K562 (cell line): ENCODE data around the gene DBNDD2. TPM values are rescaled to one million over a fixed set of nuclear protein-coding genes. Genes with fewer than 3 reads are reported as not detected.

Experiments
- ARID1B ChIP-seq: fragments of 450-650 bp; IDR thresholded peaks from 2 replicates; pipeline ENCODE4 v1.6.1; 2016; ENCODE audit warnings: antibody characterized with exemption, mild to moderate bottlenecking, inconsistent platforms
- CLOCK ChIP-seq: fragments of 250-450 bp; sonication (Bioruptor Pico); IDR thresholded peaks from 2 replicates; pipeline ENCODE4 v1.4.0; 2020; ENCODE audit warnings: mild to moderate bottlenecking, moderate library complexity, borderline replicate concordance
- DLX4 ChIP-seq: fragments of 250-450 bp; sonication (Bioruptor Pico); IDR thresholded peaks from 2 replicates; pipeline ENCODE4 v1.6.1; 2021; ENCODE audit warnings: mild to moderate bottlenecking
- FOXA1 ChIP-seq: fragments of 450-650 bp; IDR thresholded peaks from 2 replicates; pipeline ENCODE4 v1.6.1; 2016; ENCODE audit warnings: mild to moderate bottlenecking, borderline replicate concordance
- FOXP4 ChIP-seq: sonication (generic); formaldehyde crosslinking; IDR thresholded peaks from 2 replicates; pipeline ENCODE4 v1.8.0; 2022; ENCODE audit warnings: mild to moderate bottlenecking, missing genetic modification reagents, borderline replicate concordance
- GABPA ChIP-seq: fragments of 200-800 bp; sonication (Bioruptor generic); conservative IDR thresholded peaks from 2 replicates; pipeline ENCODE4 v1.6.1; 2016; ENCODE audit warnings: low read depth, missing genetic modification characterization, missing compliant biosample characterization
- GATAD2B ChIP-seq: fragments of 450-650 bp; IDR thresholded peaks from 2 replicates; pipeline ENCODE4 v1.6.1; 2017; ENCODE audit warnings: mild to moderate bottlenecking, borderline replicate concordance
- IRF9 ChIP-seq: fragments of 450-650 bp; IDR thresholded peaks from 2 replicates; pipeline ENCODE4 v1.6.1; 2016; ENCODE audit warnings: missing biosample characterization, missing genetic modification characterization
- PHF8 ChIP-seq: fragments of 200-600 bp; sonication (generic); IDR thresholded peaks from 2 replicates; pipeline ENCODE4 v1.6.1; 2012; ENCODE audit warnings: mixed run types, mild to moderate bottlenecking, inconsistent platforms, low read length, moderate library complexity, borderline replicate concordance
- RBBP5 ChIP-seq: fragments of 200-600 bp; sonication (generic); IDR thresholded peaks from 2 replicates; pipeline ENCODE4 v1.6.1; 2012; ENCODE audit warnings: borderline replicate concordance, mild to moderate bottlenecking, low read length, control low read depth, inconsistent platforms; ENCODE audit not compliant: insufficient read depth, poor library complexity, severe bottlenecking
- RFX7 ChIP-seq: fragments of 250-450 bp; sonication (Bioruptor Pico); IDR thresholded peaks from 2 replicates; pipeline ENCODE4 v1.5.1; 2021; ENCODE audit warnings: mild to moderate bottlenecking
- SIRT6 ChIP-seq: IDR thresholded peaks from one replicate; pipeline ENCODE4 v1.6.1; 2012; ENCODE audit warnings: low read depth, mild to moderate bottlenecking, control low read depth, inconsistent platforms, low read length, moderate library complexity
- SLC30A9 ChIP-seq: fragments of 250-450 bp; sonication (Bioruptor Pico); IDR thresholded peaks from 2 replicates; pipeline ENCODE4 v1.8.0; 2022; ENCODE audit warnings: mild to moderate bottlenecking, moderate library complexity
- TFAM ChIP-seq: fragments of 250-450 bp; sonication (Bioruptor Pico); conservative IDR thresholded peaks from 2 replicates; pipeline ENCODE4 v1.5.0; 2021; ENCODE audit warnings: mild to moderate bottlenecking, moderate library complexity
- ZEB2 ChIP-seq: fragments of 450-650 bp; IDR thresholded peaks from 2 replicates; pipeline ENCODE4 v1.6.1; 2016
- ZKSCAN1 ChIP-seq: fragments of 150-350 bp; IDR thresholded peaks from 2 replicates; pipeline ENCODE4 v1.6.1; 2016; ENCODE audit warnings: low read depth, low read length
- ZNF121 ChIP-seq: sonication (generic); formaldehyde crosslinking; conservative IDR thresholded peaks from 2 replicates; pipeline ENCODE4 v1.8.0; 2022; ENCODE audit warnings: missing genetic modification reagents
- ZNF140 ChIP-seq: fragments of 250-450 bp; sonication (Bioruptor Pico); IDR thresholded peaks from 2 replicates; pipeline ENCODE4 v1.8.0; 2021; ENCODE audit warnings: moderate library complexity, mild to moderate bottlenecking, inconsistent platforms
- ZNF280A ChIP-seq: fragments of 450-650 bp; IDR thresholded peaks from 2 replicates; pipeline ENCODE4 v1.6.1; 2018; ENCODE audit warnings: mild to moderate bottlenecking, low read depth; ENCODE audit not compliant: partially characterized antibody
- ZNF699 ChIP-seq: fragments of 250-450 bp; sonication (Bioruptor Pico); IDR thresholded peaks from 2 replicates; pipeline ENCODE4 v1.8.0; 2021; ENCODE audit warnings: mild to moderate bottlenecking, moderate library complexity; ENCODE audit not compliant: insufficient replicate concordance
- polyA plus RNA-seq, 8 experiments: library from polyadenylated mRNA; depleted of rRNA in 4 of 8; stranded (reverse) in 5 of 8; unstranded in 3 of 8; fragments of >200 nt; fragmentation: Nextera tagmentation in 2 of 8; fragmentation: Illumina TruSeq in 1 of 8; extraction: Ambion mirVana in 2 of 8; extraction: Trizol in 1 of 8; gene quantifications; 2 replicates each; pipeline versions ENCODE4 v1.2.1 to v1.2.3, GENCODE V29; 2011 to 2014; ENCODE audit warnings: inconsistent platforms in 1 of 8, missing spikeins in 1 of 8
- total RNA-seq, 7 experiments: library from RNA; depleted of rRNA in 6 of 7; stranded (reverse); fragments of >200 nt in 6 of 7; fragmentation: Illumina TruSeq in 2 of 7; extraction: Trizol in 2 of 7; gene quantifications; 2 replicates each; pipeline versions ENCODE4 v1.2.1 to v1.2.3, GENCODE V29; 2011 to 2021; ENCODE audit warnings: low replicate concordance in 1 of 7

Gene DBNDD2
- total and polyA plus RNA-seq, 9 of the 15 experiments (the other 6 are each of a cell fraction or from before 2014, with no cell fraction given): 12.8 to 64.0 (median 35.8) TPM

- TF ChIP-seq IRF9 (tag) (no peak), DLX4 (CRISPR knock-in tag) (no peak), TFAM (CRISPR knock-in tag) (no peak), RBBP5 (no peak), ZEB2 (no peak), ZNF280A (no peak), ZNF140 (CRISPR knock-in tag) (no peak), FOXP4 (CRISPR knock-in tag) (no peak), ARID1B (peak; percentile 69), GATAD2B (no peak), PHF8 (no peak), RFX7 (no peak), SLC30A9 (CRISPR knock-in tag) (no peak), ZNF699 (no peak), SIRT6 (no peak), ZKSCAN1 (no peak), ZNF121 (no peak), FOXA1 (no peak), GABPA (tag) (no peak), CLOCK (CRISPR knock-in tag) (no peak)
Measured at GRCh38 chr20:45427236-45428149, 19.4 kb downstream of the DBNDD2 start (continued).
